HEK293 (cell line): ENCODE data around the gene POLR2L.

Experiments used
- CTCF ChIA-PET: fragments of 350-600 bp; formaldehyde crosslinking; extraction: SDS; loops from one replicate; lab custom pipeline; 2021; ENCODE audit warnings: antibody characterized with exemption; lab: Yijun Ruan, JAX
- POLR2A ChIA-PET: fragments of 300-600 bp; formaldehyde crosslinking; extraction: SDS; loops from one replicate; lab custom pipeline; 2020; ENCODE audit warnings: antibody characterized with exemption, inconsistent platforms; lab: Yijun Ruan, JAX
- H3K27ac ChIP-seq: fragments of 200-500 bp; sonication (Bioruptor generic); 2 replicates; pipeline ENCODE4 v1.5.1; 2014; ENCODE audit warnings: low read depth, low read length, control low read depth, inconsistent platforms; ENCODE audit errors: extremely low read depth
- H3K36me3 ChIP-seq, 2 experiments: fragments of 200-500 bp in 1 of 2; sonication (Bioruptor generic) in 1 of 2; 1 replicate in 1 of 2; 2 replicates in 1 of 2; pipeline ENCODE4 v1.5.1; 2014 to 2017; ENCODE audit warnings: inconsistent platforms in 2 of 2, low read length in 2 of 2; ENCODE audit not compliant: control insufficient read depth in 2 of 2, insufficient read depth in 1 of 2
- H3K4me1 ChIP-seq: fragments of 200-500 bp; sonication (Bioruptor generic); 2 replicates; pipeline ENCODE4 v1.5.1; 2014; ENCODE audit warnings: mild to moderate bottlenecking, low read length, inconsistent platforms; ENCODE audit not compliant: control insufficient read depth, insufficient read depth
- H3K4me3 ChIP-seq: 2 replicates; pipeline ENCODE4 v1.5.1; 2011; ENCODE audit warnings: low read depth, mild to moderate bottlenecking, control low read depth, low read length, moderate library complexity
- H3K9me3 ChIP-seq: fragments of 200-500 bp; sonication (Bioruptor generic); 2 replicates; pipeline ENCODE4 v1.5.1; 2014; ENCODE audit warnings: low read depth, low read length, inconsistent platforms; ENCODE audit not compliant: control insufficient read depth, insufficient read depth
- EGR2 ChIP-seq: fragments of 450-650 bp; formaldehyde crosslinking; IDR thresholded peaks from 2 replicates; pipeline ENCODE4 v1.5.1; 2016; ENCODE audit warnings: low read depth, missing biosample characterization, missing genetic modification characterization
- HOXD13 ChIP-seq: sonication (generic); formaldehyde crosslinking; IDR thresholded peaks from 2 replicates; pipeline ENCODE4 v1.8.0; 2022; ENCODE audit warnings: missing genetic modification reagents, borderline replicate concordance
- MYNN ChIP-seq: fragments of 450-650 bp; formaldehyde crosslinking; IDR thresholded peaks from 2 replicates; pipeline ENCODE4 v1.5.1; 2016; ENCODE audit warnings: missing biosample characterization, missing genetic modification characterization, borderline replicate concordance
- MZF1 ChIP-seq: fragments of 450-650 bp; formaldehyde crosslinking; IDR thresholded peaks from 2 replicates; pipeline ENCODE4 v1.5.1; 2017; ENCODE audit warnings: missing biosample characterization, missing genetic modification characterization, borderline replicate concordance
- SCRT2 ChIP-seq: fragments of 450-650 bp; formaldehyde crosslinking; IDR thresholded peaks from 2 replicates; pipeline ENCODE4 v1.5.1; 2016; ENCODE audit warnings: missing biosample characterization, missing genetic modification characterization
- YY2 ChIP-seq: fragments of 450-650 bp; formaldehyde crosslinking; IDR thresholded peaks from 2 replicates; pipeline ENCODE4 v1.5.1; 2016; ENCODE audit warnings: missing biosample characterization, missing genetic modification characterization
- ZBTB7A ChIP-seq: fragments of 450-650 bp; formaldehyde crosslinking; IDR thresholded peaks from 2 replicates; pipeline ENCODE4 v1.5.1; 2016; ENCODE audit warnings: low read depth, missing biosample characterization, missing genetic modification characterization
- ZIC2 ChIP-seq: fragments of 450-650 bp; formaldehyde crosslinking; IDR thresholded peaks from 2 replicates; pipeline ENCODE4 v1.5.1; 2016; ENCODE audit warnings: missing biosample characterization, missing genetic modification characterization
- ZNF10 ChIP-seq: fragments of 450-650 bp; formaldehyde crosslinking; IDR thresholded peaks from 2 replicates; pipeline ENCODE4 v1.5.1; 2017; ENCODE audit warnings: missing biosample characterization, missing genetic modification characterization
- ZNF211 ChIP-seq: fragments of 450-650 bp; formaldehyde crosslinking; IDR thresholded peaks from 2 replicates; pipeline ENCODE4 v1.5.1; 2016; ENCODE audit warnings: low read depth, missing biosample characterization, missing genetic modification characterization
- ZNF214 ChIP-seq: fragments of 450-650 bp; formaldehyde crosslinking; IDR thresholded peaks from 2 replicates; pipeline ENCODE4 v1.5.1; 2017; ENCODE audit warnings: missing biosample characterization, mild to moderate bottlenecking, missing genetic modification characterization, borderline replicate concordance
- ZNF292 ChIP-seq: fragments of 450-650 bp; formaldehyde crosslinking; IDR thresholded peaks from 2 replicates; pipeline ENCODE4 v1.5.1; 2016; ENCODE audit warnings: low read depth, missing biosample characterization, missing genetic modification characterization, borderline replicate concordance
- ZNF341 ChIP-seq: fragments of 450-650 bp; formaldehyde crosslinking; IDR thresholded peaks from 2 replicates; pipeline ENCODE4; 2016; ENCODE audit warnings: low read depth, missing biosample characterization, missing genetic modification characterization
- ZNF37A ChIP-seq: fragments of 450-650 bp; IDR thresholded peaks from 2 replicates; pipeline ENCODE4 v1.5.1; 2018; ENCODE audit warnings: missing biosample characterization, missing genetic modification characterization
- ZNF48 ChIP-seq: fragments of 450-650 bp; formaldehyde crosslinking; IDR thresholded peaks from 2 replicates; pipeline ENCODE4 v1.5.1; 2016; ENCODE audit warnings: missing biosample characterization, missing genetic modification characterization
- ZNF510 ChIP-seq: fragments of 450-650 bp; formaldehyde crosslinking; IDR thresholded peaks from 2 replicates; pipeline ENCODE4 v1.5.1; 2018; ENCODE audit warnings: mild to moderate bottlenecking, missing genetic modification characterization, missing biosample characterization; ENCODE audit not compliant: insufficient replicate concordance
- ZNF529 ChIP-seq: fragments of 450-650 bp; formaldehyde crosslinking; IDR thresholded peaks from 2 replicates; pipeline ENCODE4 v1.5.1; 2017; ENCODE audit warnings: missing genetic modification characterization, missing biosample characterization; ENCODE audit not compliant: insufficient replicate concordance
- ZNF600 ChIP-seq: fragments of 450-650 bp; formaldehyde crosslinking; IDR thresholded peaks from 2 replicates; pipeline ENCODE4 v1.5.1; 2016; ENCODE audit warnings: missing biosample characterization, missing genetic modification characterization
- ZNF621 ChIP-seq: fragments of 450-650 bp; formaldehyde crosslinking; IDR thresholded peaks from 2 replicates; pipeline ENCODE4 v1.5.1; 2017; ENCODE audit warnings: missing biosample characterization, missing genetic modification characterization
- ZNF624 ChIP-seq: fragments of 450-650 bp; formaldehyde crosslinking; IDR thresholded peaks from 2 replicates; pipeline ENCODE4 v1.5.1; 2017; ENCODE audit warnings: missing biosample characterization, missing genetic modification characterization
- ZNF747 ChIP-seq: fragments of 450-650 bp; formaldehyde crosslinking; IDR thresholded peaks from 2 replicates; pipeline ENCODE4 v1.5.1; 2016; ENCODE audit warnings: missing biosample characterization, missing genetic modification characterization
- ZNF843 ChIP-seq: fragments of 450-650 bp; formaldehyde crosslinking; IDR thresholded peaks from 2 replicates; pipeline ENCODE4 v1.5.1; 2016; ENCODE audit warnings: missing biosample characterization, missing genetic modification characterization
- TF ChIP-seq, protein P1 (sequence below): fragments of 450-650 bp; formaldehyde crosslinking; IDR thresholded peaks from 2 replicates; pipeline ENCODE4 v1.5.1; 2016; ENCODE audit warnings: missing biosample characterization, missing genetic modification characterization
- TF ChIP-seq, protein P2 (sequence below): fragments of 450-650 bp; formaldehyde crosslinking; IDR thresholded peaks from 2 replicates; pipeline ENCODE4 v1.5.1; 2016; ENCODE audit warnings: missing biosample characterization, missing genetic modification characterization, low read depth
- TF ChIP-seq, protein P3 (sequence below): fragments of 450-650 bp; formaldehyde crosslinking; IDR thresholded peaks from 2 replicates; pipeline ENCODE4 v1.5.0; 2017; ENCODE audit warnings: missing biosample characterization, missing genetic modification characterization, borderline replicate concordance

Gene POLR2L

DNA sequence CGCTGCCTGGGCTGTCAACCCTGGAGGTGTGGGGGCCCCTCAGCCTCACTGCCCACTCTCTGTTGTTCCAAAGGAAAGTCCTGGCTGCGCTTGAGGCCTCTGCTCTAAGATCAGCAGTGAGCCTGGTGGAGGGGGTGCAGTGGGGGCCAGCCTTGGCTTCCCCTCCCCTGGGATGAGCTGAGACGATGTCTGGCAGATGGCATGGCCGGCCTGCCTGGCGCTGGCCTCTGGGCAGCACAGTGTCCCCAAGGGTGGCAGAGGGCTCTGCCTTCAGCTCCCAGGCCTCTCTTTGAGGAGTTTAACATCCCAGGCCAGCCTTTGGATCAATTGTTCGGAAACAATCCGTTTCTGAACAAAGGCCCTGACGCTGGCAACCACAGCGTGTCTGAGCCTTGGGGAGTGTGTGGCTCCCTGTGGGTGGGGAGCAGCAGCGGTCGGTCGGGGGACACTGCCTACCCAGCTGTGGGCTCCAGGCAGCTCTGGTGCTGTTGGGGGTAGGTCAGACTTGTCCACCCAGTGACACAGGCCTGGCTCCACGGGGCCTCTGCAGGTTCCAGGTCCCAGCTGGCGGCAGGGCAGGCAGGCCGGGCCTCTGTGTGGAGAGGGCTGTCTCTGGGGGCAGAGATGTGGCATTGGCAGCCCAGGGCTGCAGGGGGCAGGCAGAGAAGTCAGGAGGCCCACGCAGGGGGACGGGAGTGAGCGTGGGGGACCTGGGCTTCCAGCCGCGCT is 12.4 kb upstream of the POLR2L start (continued):
- TF ChIP-seq ZIC2 (tag by site-specific recombination) (peak; percentile 70), ZNF48 (tag by site-specific recombination) (no peak), MZF1 (tag by site-specific recombination) (no peak), YY2 (no peak), ZBTB7A (tag by site-specific recombination) (no peak), EGR2 (tag by site-specific recombination) (peak; percentile 69), ZNF747 (tag by site-specific recombination) (no peak), ZNF621 (no peak), SCRT2 (tag by site-specific recombination) (no peak), ZNF214 (no peak), ZNF341 (tag by site-specific recombination) (no peak), ZNF600 (tag by site-specific recombination) (peak; percentile 44; the same call in 1 of the 2 replicates), HOXD13 (CRISPR knock-in tag) (no peak), ZNF292 (tag by site-specific recombination) (no peak), ZNF624 (tag by site-specific recombination) (no peak), ZNF843 (tag by site-specific recombination) (no peak), ZNF510 (tag by site-specific recombination) (no peak), ZNF37A (tag by site-specific recombination) (no peak)
- TF ChIP-seq, protein P1, sequence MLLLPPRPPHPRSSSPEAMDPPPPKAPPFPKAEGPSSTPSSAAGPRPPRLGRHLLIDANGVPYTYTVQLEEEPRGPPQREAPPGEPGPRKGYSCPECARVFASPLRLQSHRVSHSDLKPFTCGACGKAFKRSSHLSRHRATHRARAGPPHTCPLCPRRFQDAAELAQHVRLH (tag by site-specific recombination), result no peak
- TF ChIP-seq, protein P2, sequence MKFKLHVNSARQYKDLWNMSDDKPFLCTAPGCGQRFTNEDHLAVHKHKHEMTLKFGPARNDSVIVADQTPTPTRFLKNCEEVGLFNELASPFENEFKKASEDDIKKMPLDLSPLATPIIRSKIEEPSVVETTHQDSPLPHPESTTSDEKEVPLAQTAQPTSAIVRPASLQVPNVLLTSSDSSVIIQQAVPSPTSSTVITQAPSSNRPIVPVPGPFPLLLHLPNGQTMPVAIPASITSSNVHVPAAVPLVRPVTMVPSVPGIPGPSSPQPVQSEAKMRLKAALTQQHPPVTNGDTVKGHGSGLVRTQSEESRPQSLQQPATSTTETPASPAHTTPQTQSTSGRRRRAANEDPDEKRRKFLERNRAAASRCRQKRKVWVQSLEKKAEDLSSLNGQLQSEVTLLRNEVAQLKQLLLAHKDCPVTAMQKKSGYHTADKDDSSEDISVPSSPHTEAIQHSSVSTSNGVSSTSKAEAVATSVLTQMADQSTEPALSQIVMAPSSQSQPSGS (tag by site-specific recombination), result no peak

- no peaks in the 10 kb centered on the region for H3K36me3 ChIP-seq
- CTCF ChIA-PET, result no interaction called here
- no peak overlapping the region for H3K27ac ChIP-seq
- H3K4me1 ChIP-seq, result 0 out of 2 replicates have a peak, but pooled peaks cover 1% of the 10 kb centered on the region
- TF ChIP-seq ZNF600 (tag by site-specific recombination) (peak; percentile 32; the same call in 1 of the 2 replicates), ZNF10 (tag by site-specific recombination) (peak; percentile 55; the same call in 1 of the 2 replicates), ZNF529 (tag by site-specific recombination) (peak; percentile 65), MYNN (no peak), ZNF211 (tag by site-specific recombination) (no peak)
- TF ChIP-seq, protein P3, sequence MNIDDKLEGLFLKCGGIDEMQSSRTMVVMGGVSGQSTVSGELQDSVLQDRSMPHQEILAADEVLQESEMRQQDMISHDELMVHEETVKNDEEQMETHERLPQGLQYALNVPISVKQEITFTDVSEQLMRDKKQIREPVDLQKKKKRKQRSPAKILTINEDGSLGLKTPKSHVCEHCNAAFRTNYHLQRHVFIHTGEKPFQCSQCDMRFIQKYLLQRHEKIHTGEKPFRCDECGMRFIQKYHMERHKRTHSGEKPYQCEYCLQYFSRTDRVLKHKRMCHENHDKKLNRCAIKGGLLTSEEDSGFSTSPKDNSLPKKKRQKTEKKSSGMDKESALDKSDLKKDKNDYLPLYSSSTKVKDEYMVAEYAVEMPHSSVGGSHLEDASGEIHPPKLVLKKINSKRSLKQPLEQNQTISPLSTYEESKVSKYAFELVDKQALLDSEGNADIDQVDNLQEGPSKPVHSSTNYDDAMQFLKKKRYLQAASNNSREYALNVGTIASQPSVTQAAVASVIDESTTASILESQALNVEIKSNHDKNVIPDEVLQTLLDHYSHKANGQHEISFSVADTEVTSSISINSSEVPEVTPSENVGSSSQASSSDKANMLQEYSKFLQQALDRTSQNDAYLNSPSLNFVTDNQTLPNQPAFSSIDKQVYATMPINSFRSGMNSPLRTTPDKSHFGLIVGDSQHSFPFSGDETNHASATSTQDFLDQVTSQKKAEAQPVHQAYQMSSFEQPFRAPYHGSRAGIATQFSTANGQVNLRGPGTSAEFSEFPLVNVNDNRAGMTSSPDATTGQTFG, result no peak
- TF ChIP-seq, all 188 proteins: peak for 3
- Histone ChIP-seq H3K9me3 (no peaks in the 10 kb centered on the region), H3K4me3 (no peak overlapping the region)
- POLR2A ChIA-PET, result no interaction called here
Measured at GRCh38 chr11:853682-854448, 11.5 kb upstream of the POLR2L start.
